ENCODE measurements around the gene SORL1. TPM values are rescaled to one million over a fixed set of nuclear protein-coding genes. Genes with fewer than 3 reads are reported as not detected.

The SORL1 gene
- total and polyA plus RNA-seq, 2 of the 13 experiments (the other 11 are each of a cell fraction or from before 2014, with no cell fraction given): 21.3 to 148 TPM

DNA sequence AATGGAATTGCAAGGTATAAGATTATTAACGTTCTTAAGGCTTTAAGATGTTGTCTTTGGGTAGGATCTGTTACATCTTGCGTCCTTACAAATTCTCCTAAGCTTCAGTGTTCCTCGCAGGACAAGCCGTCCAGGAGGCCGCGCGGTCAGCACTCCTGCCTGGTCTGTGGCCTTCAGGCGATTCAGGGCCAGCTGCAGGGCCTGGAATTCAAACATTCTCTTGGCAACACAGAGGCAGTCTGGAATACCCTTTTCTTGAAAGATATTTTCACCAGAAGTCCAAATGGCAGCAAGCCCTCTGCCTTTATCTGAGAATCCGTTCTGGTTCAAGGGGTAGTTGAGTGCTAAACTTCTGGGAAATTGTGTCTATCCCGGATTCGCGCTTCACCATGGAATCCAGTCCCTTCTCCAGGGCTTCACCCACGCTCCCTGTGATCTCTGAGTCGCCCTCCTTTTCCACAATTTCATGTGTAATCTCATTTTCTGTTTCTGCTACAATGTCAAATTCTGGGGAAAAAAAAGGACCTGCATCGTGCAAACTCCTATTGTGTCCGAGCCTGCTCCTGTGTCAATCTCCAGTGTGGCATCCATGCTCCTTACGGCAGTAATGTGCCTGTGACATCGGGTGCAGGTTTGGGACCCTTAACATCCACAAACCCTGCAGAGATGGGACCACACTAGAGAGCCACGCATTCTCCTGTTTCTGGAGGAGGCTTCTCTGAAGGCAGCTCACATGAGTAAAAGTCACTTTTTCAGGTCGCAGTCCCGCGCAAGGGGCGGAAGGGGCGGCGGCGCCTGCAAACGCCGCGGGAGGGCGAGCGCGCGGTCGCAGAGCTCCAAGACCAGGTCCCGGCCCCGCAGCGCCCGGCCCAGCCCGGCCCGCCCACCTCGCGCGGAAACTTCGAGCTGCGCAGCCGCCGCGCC is 25.4 kb upstream of the SORL1 start (continued):
- TF ChIP-seq, protein P1, sequence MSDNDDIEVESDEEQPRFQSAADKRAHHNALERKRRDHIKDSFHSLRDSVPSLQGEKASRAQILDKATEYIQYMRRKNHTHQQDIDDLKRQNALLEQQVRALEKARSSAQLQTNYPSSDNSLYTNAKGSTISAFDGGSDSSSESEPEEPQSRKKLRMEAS (IDR thresholded peaks at IDR 0.05): 0 out of 2 replicates have a peak, but pooled peaks have one; percentile 22
- TF ChIP-seq, protein P2, sequence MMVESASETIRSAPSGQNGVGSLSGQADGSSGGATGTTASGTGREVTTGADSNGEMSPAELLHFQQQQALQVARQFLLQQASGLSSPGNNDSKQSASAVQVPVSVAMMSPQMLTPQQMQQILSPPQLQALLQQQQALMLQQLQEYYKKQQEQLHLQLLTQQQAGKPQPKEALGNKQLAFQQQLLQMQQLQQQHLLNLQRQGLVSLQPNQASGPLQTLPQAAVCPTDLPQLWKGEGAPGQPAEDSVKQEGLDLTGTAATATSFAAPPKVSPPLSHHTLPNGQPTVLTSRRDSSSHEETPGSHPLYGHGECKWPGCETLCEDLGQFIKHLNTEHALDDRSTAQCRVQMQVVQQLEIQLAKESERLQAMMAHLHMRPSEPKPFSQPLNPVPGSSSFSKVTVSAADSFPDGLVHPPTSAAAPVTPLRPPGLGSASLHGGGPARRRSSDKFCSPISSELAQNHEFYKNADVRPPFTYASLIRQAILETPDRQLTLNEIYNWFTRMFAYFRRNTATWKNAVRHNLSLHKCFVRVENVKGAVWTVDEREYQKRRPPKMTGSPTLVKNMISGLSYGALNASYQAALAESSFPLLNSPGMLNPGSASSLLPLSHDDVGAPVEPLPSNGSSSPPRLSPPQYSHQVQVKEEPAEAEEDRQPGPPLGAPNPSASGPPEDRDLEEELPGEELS (CRISPR knock-in tag; IDR thresholded peaks at IDR 0.05): no peak
- TF ChIP-seq, protein P3, sequence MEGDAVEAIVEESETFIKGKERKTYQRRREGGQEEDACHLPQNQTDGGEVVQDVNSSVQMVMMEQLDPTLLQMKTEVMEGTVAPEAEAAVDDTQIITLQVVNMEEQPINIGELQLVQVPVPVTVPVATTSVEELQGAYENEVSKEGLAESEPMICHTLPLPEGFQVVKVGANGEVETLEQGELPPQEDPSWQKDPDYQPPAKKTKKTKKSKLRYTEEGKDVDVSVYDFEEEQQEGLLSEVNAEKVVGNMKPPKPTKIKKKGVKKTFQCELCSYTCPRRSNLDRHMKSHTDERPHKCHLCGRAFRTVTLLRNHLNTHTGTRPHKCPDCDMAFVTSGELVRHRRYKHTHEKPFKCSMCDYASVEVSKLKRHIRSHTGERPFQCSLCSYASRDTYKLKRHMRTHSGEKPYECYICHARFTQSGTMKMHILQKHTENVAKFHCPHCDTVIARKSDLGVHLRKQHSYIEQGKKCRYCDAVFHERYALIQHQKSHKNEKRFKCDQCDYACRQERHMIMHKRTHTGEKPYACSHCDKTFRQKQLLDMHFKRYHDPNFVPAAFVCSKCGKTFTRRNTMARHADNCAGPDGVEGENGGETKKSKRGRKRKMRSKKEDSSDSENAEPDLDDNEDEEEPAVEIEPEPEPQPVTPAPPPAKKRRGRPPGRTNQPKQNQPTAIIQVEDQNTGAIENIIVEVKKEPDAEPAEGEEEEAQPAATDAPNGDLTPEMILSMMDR (CRISPR knock-in tag; IDR thresholded peaks at IDR 0.05): peak; percentile 54
- TF ChIP-seq ZNF766 (CRISPR knock-in tag; IDR thresholded peaks at IDR 0.05; ENCODE audit: borderline replicate concordance) (0 out of 2 replicates have a peak, but pooled peaks have one; percentile 19), SETDB1 (CRISPR knock-in tag; IDR thresholded peaks at IDR 0.05; ENCODE audit: borderline replicate concordance) (no peak), TEAD3 (CRISPR knock-in tag; optimal IDR thresholded peaks at IDR 0.05; ENCODE audit: borderline replicate concordance) (no peak), SIN3A (IDR thresholded peaks at IDR 0.05; ENCODE audit: borderline replicate concordance, low read depth, low read length) (no peak), ZBTB42 (CRISPR knock-in tag; IDR thresholded peaks at IDR 0.05) (no peak), HOXA3 (CRISPR knock-in tag; IDR thresholded peaks at IDR 0.05) (peak; percentile 58), ZMYM4 (CRISPR knock-in tag; IDR thresholded peaks at IDR 0.05) (peak; percentile 41; the same call in 1 of the 2 replicates), RAD21 (CRISPR knock-in tag; IDR thresholded peaks at IDR 0.05) (peak; percentile 68)
- TF ChIP-seq, protein P4, sequence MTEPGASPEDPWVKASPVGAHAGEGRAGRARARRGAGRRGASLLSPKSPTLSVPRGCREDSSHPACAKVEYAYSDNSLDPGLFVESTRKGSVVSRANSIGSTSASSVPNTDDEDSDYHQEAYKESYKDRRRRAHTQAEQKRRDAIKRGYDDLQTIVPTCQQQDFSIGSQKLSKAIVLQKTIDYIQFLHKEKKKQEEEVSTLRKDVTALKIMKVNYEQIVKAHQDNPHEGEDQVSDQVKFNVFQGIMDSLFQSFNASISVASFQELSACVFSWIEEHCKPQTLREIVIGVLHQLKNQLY (CRISPR knock-in tag; IDR thresholded peaks at IDR 0.05): no peak
- TF ChIP-seq, protein P5, sequence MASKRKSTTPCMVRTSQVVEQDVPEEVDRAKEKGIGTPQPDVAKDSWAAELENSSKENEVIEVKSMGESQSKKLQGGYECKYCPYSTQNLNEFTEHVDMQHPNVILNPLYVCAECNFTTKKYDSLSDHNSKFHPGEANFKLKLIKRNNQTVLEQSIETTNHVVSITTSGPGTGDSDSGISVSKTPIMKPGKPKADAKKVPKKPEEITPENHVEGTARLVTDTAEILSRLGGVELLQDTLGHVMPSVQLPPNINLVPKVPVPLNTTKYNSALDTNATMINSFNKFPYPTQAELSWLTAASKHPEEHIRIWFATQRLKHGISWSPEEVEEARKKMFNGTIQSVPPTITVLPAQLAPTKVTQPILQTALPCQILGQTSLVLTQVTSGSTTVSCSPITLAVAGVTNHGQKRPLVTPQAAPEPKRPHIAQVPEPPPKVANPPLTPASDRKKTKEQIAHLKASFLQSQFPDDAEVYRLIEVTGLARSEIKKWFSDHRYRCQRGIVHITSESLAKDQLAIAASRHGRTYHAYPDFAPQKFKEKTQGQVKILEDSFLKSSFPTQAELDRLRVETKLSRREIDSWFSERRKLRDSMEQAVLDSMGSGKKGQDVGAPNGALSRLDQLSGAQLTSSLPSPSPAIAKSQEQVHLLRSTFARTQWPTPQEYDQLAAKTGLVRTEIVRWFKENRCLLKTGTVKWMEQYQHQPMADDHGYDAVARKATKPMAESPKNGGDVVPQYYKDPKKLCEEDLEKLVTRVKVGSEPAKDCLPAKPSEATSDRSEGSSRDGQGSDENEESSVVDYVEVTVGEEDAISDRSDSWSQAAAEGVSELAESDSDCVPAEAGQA (IDR thresholded peaks at IDR 0.05; ENCODE audit: low read depth): no peak
- TF ChIP-seq, protein P5 (CRISPR knock-in tag; IDR thresholded peaks at IDR 0.05; ENCODE audit: borderline replicate concordance): 0 out of 2 replicates have a peak, but pooled peaks have one; percentile 35
- TF ChIP-seq, protein P6, sequence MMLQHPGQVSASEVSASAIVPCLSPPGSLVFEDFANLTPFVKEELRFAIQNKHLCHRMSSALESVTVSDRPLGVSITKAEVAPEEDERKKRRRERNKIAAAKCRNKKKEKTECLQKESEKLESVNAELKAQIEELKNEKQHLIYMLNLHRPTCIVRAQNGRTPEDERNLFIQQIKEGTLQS (CRISPR knock-in tag; IDR thresholded peaks at IDR 0.05): no peak
- TF ChIP-seq, protein P7, sequence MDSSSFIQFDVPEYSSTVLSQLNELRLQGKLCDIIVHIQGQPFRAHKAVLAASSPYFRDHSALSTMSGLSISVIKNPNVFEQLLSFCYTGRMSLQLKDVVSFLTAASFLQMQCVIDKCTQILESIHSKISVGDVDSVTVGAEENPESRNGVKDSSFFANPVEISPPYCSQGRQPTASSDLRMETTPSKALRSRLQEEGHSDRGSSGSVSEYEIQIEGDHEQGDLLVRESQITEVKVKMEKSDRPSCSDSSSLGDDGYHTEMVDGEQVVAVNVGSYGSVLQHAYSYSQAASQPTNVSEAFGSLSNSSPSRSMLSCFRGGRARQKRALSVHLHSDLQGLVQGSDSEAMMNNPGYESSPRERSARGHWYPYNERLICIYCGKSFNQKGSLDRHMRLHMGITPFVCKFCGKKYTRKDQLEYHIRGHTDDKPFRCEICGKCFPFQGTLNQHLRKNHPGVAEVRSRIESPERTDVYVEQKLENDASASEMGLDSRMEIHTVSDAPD (CRISPR knock-in tag; IDR thresholded peaks at IDR 0.05): no peak

Measured in HepG2 (cell line).